ENCODE results near the gene SCLY.

DNA sequence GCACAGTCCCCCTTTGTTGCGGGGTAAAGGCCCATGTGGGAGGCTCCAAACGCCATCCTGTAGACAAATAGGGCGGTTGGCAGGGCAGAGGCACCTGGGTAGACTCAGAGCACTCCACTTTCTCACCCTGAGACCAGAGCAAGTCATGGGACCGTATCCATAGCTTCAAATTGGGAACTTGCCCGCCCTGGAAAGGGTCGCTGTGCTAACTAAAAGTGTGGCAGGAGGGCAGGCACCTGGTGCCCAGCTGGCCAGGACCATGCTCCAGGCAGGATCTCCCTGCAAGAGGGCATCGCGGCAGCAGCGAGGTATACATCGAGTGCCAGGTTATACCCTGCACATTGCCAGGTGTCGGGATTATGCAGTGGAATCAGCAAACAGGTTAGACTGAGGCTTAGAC is 20.8 kb upstream of the SCLY start:
- TF ChIP-seq ATF2 (IDR thresholded peaks at IDR 0.05; ENCODE audit: low read length) (no peak), CREB1 (IDR thresholded peaks at IDR 0.05) (no peak), EP300 (IDR thresholded peaks at IDR 0.05; ENCODE audit: borderline replicate concordance in 1 of 2, low read depth in 2 of 2, low read length in 2 of 2) (no peak), POLR2A (IDR thresholded peaks at IDR 0.05; ENCODE audit: control extremely low read depth in 1 of 2, low read depth in 2 of 2, low read length in 2 of 2) (no peak), HDAC6 (IDR thresholded peaks at IDR 0.05; ENCODE audit: low read depth, low read length) (no peak), RFX5 (IDR thresholded peaks at IDR 0.05; ENCODE audit: borderline replicate concordance, low read depth, low read length) (no peak), USF2 (IDR thresholded peaks at IDR 0.05; ENCODE audit: low read length) (no peak), TEAD4 (IDR thresholded peaks at IDR 0.05; ENCODE audit: low read depth, low read length) (no peak), CHD2 (IDR thresholded peaks at IDR 0.05; ENCODE audit: low read length) (no peak)
- TF ChIP-seq, protein P1, sequence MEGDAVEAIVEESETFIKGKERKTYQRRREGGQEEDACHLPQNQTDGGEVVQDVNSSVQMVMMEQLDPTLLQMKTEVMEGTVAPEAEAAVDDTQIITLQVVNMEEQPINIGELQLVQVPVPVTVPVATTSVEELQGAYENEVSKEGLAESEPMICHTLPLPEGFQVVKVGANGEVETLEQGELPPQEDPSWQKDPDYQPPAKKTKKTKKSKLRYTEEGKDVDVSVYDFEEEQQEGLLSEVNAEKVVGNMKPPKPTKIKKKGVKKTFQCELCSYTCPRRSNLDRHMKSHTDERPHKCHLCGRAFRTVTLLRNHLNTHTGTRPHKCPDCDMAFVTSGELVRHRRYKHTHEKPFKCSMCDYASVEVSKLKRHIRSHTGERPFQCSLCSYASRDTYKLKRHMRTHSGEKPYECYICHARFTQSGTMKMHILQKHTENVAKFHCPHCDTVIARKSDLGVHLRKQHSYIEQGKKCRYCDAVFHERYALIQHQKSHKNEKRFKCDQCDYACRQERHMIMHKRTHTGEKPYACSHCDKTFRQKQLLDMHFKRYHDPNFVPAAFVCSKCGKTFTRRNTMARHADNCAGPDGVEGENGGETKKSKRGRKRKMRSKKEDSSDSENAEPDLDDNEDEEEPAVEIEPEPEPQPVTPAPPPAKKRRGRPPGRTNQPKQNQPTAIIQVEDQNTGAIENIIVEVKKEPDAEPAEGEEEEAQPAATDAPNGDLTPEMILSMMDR (IDR thresholded peaks at IDR 0.05; ENCODE audit: control extremely low read depth in 1 of 3, insufficient read depth in 1 of 3, low read depth in 1 of 3, low read length in 3 of 3): no peak
